NCI-H2107 treated with DMSO at 0.1 percent for 48 hours (cell line): ENCODE measurements around the gene NOP53.
A peak's percentile ranks its signal among the peaks of the same experiment; 100 is the strongest.
"Not testable (repeated sequence)": the region's sequence is repeated elsewhere in the genome, so short reads cannot be mapped to it uniquely, and the experiment has no call there.

Experiments used
- DNase-seq: peaks from one replicate; lab custom pipeline; 2025; ENCODE audit not compliant: unreplicated experiment; lab: John Stamatoyannopoulos, UW

The NOP53 gene

GRCh38 chr19:47716270-47716937, 28.9 kb upstream of the NOP53 start:
- DNase-seq = no peak

DNA sequence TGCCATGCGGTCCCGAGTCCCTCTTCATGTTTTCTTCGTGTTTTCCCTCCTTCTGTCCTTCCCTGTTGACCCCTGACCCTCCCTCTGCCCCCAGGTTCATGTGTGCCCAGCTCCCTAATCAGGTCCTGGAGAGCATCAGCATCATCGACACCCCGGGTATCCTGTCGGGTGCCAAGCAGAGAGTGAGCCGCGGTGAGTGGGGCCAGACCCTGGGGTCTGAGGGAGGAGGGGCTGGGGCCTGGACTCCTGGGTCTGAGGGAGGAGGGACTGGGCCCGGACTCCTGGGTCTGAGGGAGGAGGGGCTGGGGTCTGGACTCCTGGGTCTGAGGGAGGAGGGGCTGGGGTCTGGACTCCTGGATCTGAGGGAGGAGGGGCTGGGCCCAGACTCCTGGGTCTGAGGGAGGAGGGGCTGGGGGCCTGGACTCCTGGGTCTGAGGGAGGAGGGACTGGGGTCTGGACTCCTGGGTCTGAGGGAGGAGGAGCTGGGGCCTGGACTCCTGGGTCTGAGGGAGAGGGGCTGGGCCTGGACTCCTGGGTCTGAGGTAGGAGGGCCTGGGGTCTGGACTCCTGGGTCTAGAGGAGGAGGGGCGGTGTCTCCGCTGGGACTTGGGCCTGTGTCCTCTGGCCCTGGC, 26.8 kb upstream of the NOP53 start:
- not testable (repeated sequence) for DNase-seq

DNA sequence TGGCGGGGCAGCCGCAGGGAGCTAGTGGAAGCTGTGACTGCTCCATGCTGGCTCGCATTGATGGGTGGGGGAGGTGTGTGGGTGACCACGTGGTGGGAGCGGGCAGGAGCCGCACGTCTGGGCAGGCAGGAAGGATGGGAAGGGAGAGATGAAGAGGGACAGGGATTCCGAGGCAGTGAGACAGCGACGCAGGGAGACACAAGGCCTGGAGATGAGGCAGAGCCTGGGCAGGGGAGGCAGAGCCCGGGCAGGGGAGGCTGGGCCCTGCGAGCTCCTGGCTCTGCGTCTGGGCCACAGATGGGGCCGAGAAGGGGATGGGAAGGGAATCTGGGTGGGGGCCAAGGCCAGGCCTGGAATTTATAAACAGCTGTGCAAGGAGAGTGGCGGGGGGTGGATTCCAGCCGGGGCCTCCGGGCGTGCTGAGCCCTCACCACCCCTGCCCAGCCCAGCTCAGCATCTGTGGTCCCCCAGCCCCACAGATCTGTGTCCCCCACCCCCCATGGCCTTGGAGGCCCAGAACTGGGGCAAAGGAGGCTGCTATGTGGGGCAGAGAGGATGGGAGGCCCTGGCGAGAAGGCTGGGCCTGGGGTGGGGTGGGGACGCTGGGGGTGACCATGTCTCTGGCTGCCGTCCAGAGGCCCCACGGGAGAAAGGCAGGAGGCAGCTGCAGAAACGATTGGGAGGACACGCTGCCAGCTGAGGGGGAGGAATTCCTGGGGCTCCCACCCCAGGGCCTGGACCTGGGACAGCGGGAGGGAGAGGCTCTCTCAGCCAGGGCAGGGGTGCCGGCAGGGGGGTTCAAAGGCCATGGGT, 26.1 kb upstream of the NOP53 start:
- no peak for DNase-seq

DNA sequence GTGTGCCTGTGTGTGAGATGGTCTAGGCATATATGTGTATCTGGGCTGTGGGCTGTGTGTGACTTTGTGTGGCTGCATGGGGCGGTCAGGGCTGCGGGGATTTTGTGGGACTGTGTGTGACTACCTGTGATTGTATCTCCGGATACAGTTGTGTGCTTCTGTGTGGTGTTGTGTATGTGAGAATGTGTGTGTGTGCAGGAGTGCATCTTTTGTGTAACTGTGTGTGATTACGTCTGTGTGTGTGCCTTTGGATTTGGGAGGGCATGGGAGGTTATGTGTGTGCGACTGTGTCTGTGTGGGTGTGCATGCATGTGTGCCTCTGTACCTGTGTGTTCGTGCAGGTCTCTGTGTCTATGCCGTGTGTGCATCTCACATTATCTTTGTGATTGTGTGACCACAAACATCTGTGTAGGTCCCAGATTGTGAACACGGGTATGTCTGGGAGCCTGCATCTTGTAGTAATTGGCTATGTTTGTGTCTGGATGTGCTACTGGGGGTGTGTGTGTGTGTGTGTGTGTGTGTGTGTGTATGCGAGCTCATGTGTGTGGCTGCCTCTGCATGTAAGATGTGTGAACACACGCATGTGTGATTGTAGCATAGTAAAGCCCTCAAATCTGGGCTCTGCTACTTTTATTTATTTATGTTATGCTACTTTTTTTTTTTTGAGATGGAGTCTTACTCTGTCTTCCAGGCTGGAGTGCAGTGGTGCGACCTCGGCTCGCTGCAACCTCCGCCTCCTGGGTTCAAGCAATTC, 24.5 kb upstream of the NOP53 start:
- no peak for DNase-seq

DNA sequence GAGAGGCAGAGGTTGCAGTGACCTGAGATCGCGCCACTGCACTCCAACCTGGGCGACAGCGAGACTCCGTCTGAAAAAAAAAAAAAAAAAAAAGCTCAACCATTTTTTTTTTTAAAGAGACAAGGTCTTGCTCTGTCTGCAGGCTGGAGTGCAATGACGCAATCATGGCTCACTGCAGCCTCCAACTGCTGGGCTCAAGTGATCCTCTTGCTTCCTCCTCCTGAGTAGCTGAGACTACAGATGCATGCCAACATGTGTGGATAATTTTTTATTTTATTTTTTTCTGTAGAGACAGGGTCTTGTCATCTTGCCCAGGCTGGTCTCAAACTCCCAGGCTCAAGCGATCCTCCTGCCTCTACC, 21.8 kb upstream of the NOP53 start:
- DNase-seq = peak; percentile 8

DNA sequence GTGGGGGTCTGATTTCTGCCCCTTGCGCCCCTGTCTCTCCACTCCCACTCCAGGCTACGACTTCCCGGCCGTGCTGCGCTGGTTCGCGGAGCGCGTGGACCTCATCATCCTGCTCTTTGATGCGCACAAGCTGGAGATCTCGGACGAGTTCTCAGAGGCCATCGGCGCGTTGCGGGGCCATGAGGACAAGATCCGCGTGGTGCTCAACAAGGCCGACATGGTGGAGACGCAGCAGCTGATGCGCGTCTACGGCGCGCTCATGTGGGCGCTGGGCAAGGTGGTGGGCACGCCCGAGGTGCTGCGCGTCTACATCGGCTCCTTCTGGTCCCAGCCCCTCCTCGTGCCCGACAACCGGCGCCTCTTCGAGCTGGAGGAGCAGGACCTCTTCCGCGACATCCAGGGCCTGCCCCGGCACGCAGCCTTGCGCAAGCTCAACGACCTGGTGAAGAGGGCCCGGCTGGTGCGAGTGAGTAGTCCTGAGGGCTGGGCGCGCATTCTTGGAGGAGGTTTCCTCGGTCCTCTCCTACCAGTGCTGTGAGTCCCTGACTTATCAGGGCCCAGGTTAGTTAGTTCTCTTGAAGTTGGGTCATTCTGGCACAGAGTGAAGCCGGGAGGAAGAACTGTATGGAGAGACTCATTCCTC, 19.5 kb upstream of the NOP53 start:
- DNase-seq = no peak

DNA sequence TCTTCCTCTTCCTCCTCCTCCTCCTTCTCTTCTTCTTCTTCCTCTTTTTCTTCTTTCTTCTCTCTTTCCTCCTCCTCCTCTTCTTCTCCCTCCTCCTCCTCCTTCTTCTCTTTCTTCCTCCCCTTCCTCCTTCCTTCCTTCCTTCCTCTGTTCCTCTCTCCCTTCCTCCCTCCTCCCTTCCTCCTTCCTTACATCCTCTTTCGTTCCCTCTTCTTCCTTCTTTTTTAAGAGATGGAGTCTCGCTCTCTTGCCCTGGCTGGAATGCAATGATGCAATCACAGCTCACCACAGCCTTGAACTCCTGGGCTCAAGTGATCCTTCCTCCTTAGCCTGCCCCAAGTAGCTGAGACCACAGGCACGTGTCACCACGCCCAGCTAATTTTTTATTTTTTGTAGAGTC, 18.9 kb upstream of the NOP53 start:
- no peak for DNase-seq

DNA sequence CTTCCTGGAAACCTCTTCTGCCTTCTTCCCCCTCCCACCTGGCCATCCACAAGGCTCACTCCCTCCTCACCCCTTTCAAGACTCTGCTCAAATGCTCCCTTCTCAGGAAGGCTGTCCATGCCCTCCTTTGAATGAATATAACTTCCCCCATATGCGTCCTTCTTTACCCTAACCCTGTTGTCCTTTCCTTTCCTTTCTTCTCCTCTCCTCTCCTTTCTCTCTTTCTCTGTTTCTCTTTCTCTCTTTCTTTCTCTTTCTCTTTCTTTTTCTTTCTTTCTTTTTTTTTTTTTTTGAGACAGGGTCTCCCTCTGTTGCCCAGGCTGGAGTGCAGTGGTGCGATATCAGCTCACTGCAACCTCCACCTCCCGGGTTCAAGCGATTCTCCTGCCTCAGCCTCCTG, 17.1 kb upstream of the NOP53 start:
- not testable (repeated sequence) for DNase-seq

- no peak for DNase-seq
These were observed 15.9 kb upstream of the NOP53 start for GRCh38 chr19:47729468-47729798.

DNA sequence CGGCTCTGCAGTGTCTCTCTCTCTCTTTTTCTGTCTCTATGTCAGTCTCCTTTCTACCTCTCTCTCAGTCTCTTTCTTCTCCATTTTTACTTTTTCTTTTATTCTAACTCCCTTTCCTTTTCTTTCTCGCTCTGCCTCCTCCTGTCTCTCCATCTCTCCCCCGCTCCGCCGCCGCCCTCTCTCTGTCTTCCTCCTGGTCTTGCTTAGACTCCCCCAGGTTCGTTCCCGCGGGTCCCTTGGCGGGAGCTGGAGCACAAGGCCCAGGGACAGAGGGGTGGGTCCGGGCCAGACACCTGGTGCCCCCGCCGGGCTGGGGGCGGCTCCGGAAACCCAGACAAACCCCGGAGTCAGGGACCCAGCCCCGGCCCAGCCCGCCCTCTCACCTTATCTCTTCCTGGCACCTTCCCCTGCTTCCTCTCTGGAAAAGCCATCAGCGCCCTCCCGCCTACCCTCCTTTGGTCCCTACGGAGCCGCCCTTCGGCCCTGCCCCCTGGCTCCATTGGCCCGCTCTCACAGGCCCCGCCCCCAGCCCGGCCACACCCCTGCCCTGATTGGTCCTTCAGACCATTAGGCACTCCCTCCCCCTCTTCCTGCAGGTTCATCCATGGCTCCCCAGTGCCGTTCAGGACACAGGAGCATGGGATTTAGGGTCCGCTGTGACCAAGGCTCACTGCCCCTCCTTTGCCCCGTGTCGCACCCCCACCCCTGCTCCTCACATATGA, 15.4 kb upstream of the NOP53 start:
- DNase-seq = no peak

DNA sequence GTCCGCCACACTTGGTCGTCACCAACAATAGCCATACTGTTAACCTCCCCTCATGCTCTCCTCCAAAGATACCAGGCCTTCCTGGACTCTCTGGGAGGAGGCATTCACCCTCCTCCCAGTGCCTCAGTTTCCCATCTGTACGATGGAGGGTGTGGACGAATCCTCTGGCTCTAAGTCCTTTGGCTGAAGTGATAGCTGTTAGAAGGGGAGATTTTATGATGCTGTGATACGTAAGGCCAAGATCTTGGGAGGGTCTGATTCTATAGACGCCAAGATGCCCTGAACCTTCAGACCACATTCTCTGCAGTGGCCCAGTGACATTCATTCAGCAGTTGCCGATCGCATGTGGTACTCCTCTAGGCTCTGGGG, 14.8 kb upstream of the NOP53 start:
- DNase-seq = no peak

DNA sequence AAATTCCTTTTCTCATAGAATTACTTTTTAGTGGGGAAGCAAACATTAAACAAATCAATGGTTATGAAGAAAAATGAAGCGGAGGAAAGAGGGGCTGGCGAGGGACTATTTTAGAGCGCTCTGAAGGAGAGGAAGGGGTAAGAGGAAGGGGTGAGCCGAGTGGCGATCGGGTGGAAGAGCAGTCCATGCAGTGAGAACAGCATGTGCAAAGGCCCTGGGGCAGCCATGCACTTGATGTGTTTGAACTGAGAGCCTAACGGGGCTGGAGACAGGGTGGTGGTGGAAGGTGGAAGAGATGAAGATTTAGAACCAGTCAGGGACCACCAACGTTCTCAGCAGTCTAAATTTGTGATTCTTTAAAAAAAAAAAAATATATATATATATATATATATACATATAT, 14.4 kb upstream of the NOP53 start:
- DNase-seq = no peak

GRCh38 chr19:47735131-47735530, 10.2 kb upstream of the NOP53 start:
- no peak for DNase-seq

GRCh38 chr19:47740866-47741519, 4.4 kb upstream of the NOP53 start:
- no peak for DNase-seq

- no peak for DNase-seq
These were observed 3.7 kb upstream of the NOP53 start for GRCh38 chr19:47741544-47742140.

DNA sequence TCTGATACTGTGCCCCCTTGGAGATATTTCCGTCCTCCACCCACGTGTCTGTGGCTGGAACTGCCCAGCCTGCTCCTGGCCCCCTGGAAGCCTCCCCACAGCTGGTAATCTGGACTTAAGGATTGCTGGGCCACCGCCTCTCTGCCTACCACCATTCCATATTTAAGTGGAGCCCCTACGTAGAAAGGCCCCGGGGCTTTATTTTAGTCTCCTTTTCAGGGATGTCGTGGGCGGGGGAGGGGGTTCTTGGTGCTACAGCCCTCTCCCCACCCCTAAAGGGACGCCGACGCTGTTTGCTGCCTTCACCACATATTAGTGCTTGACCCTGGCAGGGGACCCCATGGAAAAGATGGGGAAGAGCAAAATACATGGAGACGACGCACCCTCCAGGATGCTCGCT, 2.7 kb upstream of the NOP53 start:
- DNase-seq = no peak

DNA sequence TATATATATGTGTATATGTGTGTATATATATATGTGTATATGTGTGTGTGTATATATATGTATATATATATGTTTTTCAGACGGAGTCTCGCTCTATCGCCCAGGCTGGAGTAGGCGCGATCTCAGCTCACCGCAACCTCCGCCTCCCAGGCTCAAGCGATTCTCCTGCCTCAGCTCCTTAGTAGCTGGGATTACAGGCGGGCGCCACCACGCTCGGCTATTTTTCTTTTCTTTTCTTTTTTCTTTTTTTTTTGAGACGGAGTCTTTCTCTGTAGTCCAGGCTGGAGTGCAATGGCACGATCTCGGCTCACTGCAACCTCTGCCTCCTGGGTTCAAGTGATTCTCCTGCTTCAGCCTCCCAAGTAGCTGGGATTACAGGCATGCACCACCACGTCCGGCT, 783 bp downstream of the NOP53 start:
- DNase-seq = not testable (repeated sequence)

- no peak for DNase-seq
These were observed 4.0 kb downstream of the NOP53 start for GRCh38 chr19:47749326-47749725.

- no peak for DNase-seq
These were observed 5.4 kb downstream of the NOP53 start for GRCh38 chr19:47750752-47751151.
